H1 (cell line): ENCODE data around the gene ADCY7. TPM values are rescaled to one million over a fixed set of nuclear protein-coding genes. Genes with fewer than 3 reads are reported as not detected.

Source experiments
- CTCF ChIA-PET: fragments of 300-600 bp; sonication (Branson Sonifier 250); formaldehyde crosslinking; loops from one replicate; lab custom pipeline; 2021; ENCODE audit not compliant: partially characterized antibody; lab: Charles Lee
- POLR2A ChIA-PET: fragments of 300-600 bp; sonication (Branson Sonifier 250); formaldehyde crosslinking; loops from one replicate; lab custom pipeline; 2021; ENCODE audit warnings: inconsistent platforms; ENCODE audit not compliant: partially characterized antibody; lab: Charles Lee
- DNase-seq, 2 experiments: peaks; one replicate each; pipeline versions ENCODE4 v3.0.0 to v3.0.0-alpha.2; 2010 to 2022; ENCODE audit warnings: low spot score in 2 of 2, low read depth in 1 of 2, mixed read lengths in 1 of 2
- FAIRE-seq: peaks from 2 replicates; lab custom pipeline; 2011; peaks lifted over from hg19 to GRCh38; lab: Jason Lieb, UNC
- H2AFZ ChIP-seq: 2 replicates; pipeline ENCODE4 v1.8.1; 2012; ENCODE audit warnings: low read length, inconsistent platforms
- H2AK5ac ChIP-seq: 2 replicates; pipeline ENCODE4 v1.6.1; 2013; ENCODE audit warnings: low read depth, low read length
- H2BK120ac ChIP-seq: replicated peaks from 2 replicates; pipeline ENCODE3; 2013; ENCODE audit warnings: low read depth, low read length, inconsistent platforms
- H2BK12ac ChIP-seq: 2 replicates; pipeline ENCODE4 v1.6.1; 2013; ENCODE audit warnings: low read depth, low read length
- H2BK15ac ChIP-seq: 2 replicates; pipeline ENCODE4 v1.6.1; 2013; ENCODE audit warnings: low read length
- H2BK20ac ChIP-seq: 2 replicates; pipeline ENCODE4 v1.6.1; 2013; ENCODE audit warnings: low read length
- H2BK5ac ChIP-seq: 2 replicates; pipeline ENCODE4 v1.6.1; 2013; ENCODE audit warnings: low read depth, low read length
- H3K14ac ChIP-seq: 2 replicates; pipeline ENCODE4 v1.6.1; 2013; ENCODE audit warnings: inconsistent platforms; ENCODE audit not compliant: insufficient read length
- H3K18ac ChIP-seq: 2 replicates; pipeline ENCODE4 v1.6.1; 2013; ENCODE audit warnings: low read length; ENCODE audit errors: extremely low read depth
- H3K23ac ChIP-seq: 2 replicates; pipeline ENCODE4 v1.6.1; 2013; ENCODE audit warnings: inconsistent platforms; ENCODE audit not compliant: insufficient read length
- H3K23me2 ChIP-seq: 2 replicates; pipeline ENCODE4 v1.6.1; 2013; ENCODE audit warnings: low read depth, low read length
- H3K27ac ChIP-seq: 2 replicates; pipeline ENCODE4 v1.6.1; 2011; ENCODE audit warnings: low read depth, low read length, inconsistent platforms
- H3K27me3 ChIP-seq, 4 experiments: replicated peaks in 1 of 4; 1 replicate in 1 of 4; 2 replicates in 3 of 4; pipeline versions ENCODE4 v1.6.1 to v1.8.1; 2011 to 2013; ENCODE audit warnings: low read length in 3 of 4, mild to moderate bottlenecking in 3 of 4, inconsistent platforms in 2 of 4, mixed read lengths in 2 of 4, moderate library complexity in 1 of 4; ENCODE audit not compliant: control insufficient read depth in 3 of 4, insufficient read depth in 3 of 4; ENCODE audit errors: extremely low read depth in 1 of 4
- H3K36me3 ChIP-seq, 4 experiments: 2 replicates each; pipeline versions ENCODE4 v1.6.1 to v1.8.1; 2011 to 2013; ENCODE audit warnings: mild to moderate bottlenecking in 4 of 4, low read length in 3 of 4, moderate library complexity in 2 of 4, control low read depth in 1 of 4, inconsistent platforms in 1 of 4; ENCODE audit not compliant: insufficient read depth in 4 of 4, control insufficient read depth in 2 of 4
- H3K4ac ChIP-seq: replicated peaks from 2 replicates; pipeline ENCODE3; 2013; ENCODE audit warnings: low read length, low read depth, mixed read lengths, inconsistent platforms; ENCODE audit not compliant: insufficient read length
- H3K4me1 ChIP-seq, 4 experiments: replicated peaks in 1 of 4; 1 replicate in 1 of 4; 2 replicates in 3 of 4; pipeline versions ENCODE4 v1.6.1 to v1.8.1; 2011 to 2013; ENCODE audit warnings: low read length in 3 of 4, inconsistent platforms in 2 of 4, mixed read lengths in 1 of 4; ENCODE audit not compliant: insufficient read depth in 4 of 4, control insufficient read depth in 3 of 4
- H3K4me2 ChIP-seq, 2 experiments: 2 replicates each; pipeline versions ENCODE4 v1.6.1 to v1.8.1; 2011 to 2013; ENCODE audit warnings: low read depth in 2 of 2, low read length in 2 of 2, control low read depth in 1 of 2, inconsistent platforms in 1 of 2, mild to moderate bottlenecking in 1 of 2; ENCODE audit not compliant: insufficient read depth in 1 of 2
- H3K4me3 ChIP-seq, 4 experiments: fragments of 200-600, 300-600 bp in 1 of 4; sonication (generic), shearing (Covaris generic), sonication (Bioruptor Twin) in 1 of 4; 2 replicates each; pipeline versions ENCODE4 v1.5.1 to v1.8.1; 2011 to 2016; ENCODE audit warnings: low read length in 4 of 4, low read depth in 3 of 4, control low read depth in 2 of 4, inconsistent platforms in 2 of 4, mild to moderate bottlenecking in 2 of 4, mixed read lengths in 1 of 4, moderate library complexity in 1 of 4; ENCODE audit not compliant: insufficient read depth in 2 of 4; ENCODE audit errors: extremely low read depth in 1 of 4
- H3K56ac ChIP-seq: replicated peaks from 2 replicates; pipeline ENCODE3; 2013; ENCODE audit warnings: low read depth, mild to moderate bottlenecking, mixed read lengths, low read length, inconsistent platforms; ENCODE audit not compliant: insufficient read length
- H3K79me1 ChIP-seq: 2 replicates; pipeline ENCODE4 v1.6.1; 2013; ENCODE audit warnings: low read depth, low read length, control low read depth
- H3K79me2 ChIP-seq, 2 experiments: 2 replicates each; pipeline versions ENCODE4 v1.6.1 to v1.8.1; 2012 to 2013; ENCODE audit warnings: low read length in 2 of 2, mild to moderate bottlenecking in 2 of 2, inconsistent platforms in 1 of 2; ENCODE audit not compliant: insufficient read depth in 2 of 2, control insufficient read depth in 1 of 2
- H3K9ac ChIP-seq, 4 experiments: replicated peaks in 1 of 4; 1 replicate in 1 of 4; 2 replicates in 3 of 4; pipeline versions ENCODE4 v1.6.1 to v1.8.1; 2011 to 2013; ENCODE audit warnings: low read depth in 3 of 4, low read length in 3 of 4, control low read depth in 2 of 4, mild to moderate bottlenecking in 2 of 4, moderate library complexity in 2 of 4, inconsistent platforms in 1 of 4; ENCODE audit errors: extremely low read depth in 1 of 4
- H3K9me3 ChIP-seq, 2 experiments: 2 replicates each; pipeline versions ENCODE4 v1.6.1 to v1.8.1; 2012 to 2013; ENCODE audit warnings: mild to moderate bottlenecking in 2 of 2, moderate library complexity in 2 of 2, control low read depth in 1 of 2, inconsistent platforms in 1 of 2, low read depth in 1 of 2, low read length in 1 of 2, mixed read lengths in 1 of 2; ENCODE audit not compliant: insufficient read depth in 2 of 2
- H4K20me1 ChIP-seq, 2 experiments: replicated peaks in 1 of 2; 2 replicates each; pipeline versions ENCODE3 to v1.8.1; 2011 to 2013; ENCODE audit warnings: inconsistent platforms in 2 of 2, low read length in 2 of 2, mild to moderate bottlenecking in 1 of 2; ENCODE audit not compliant: insufficient read depth in 2 of 2, control insufficient read depth in 1 of 2
- H4K5ac ChIP-seq: 2 replicates; pipeline ENCODE4 v1.6.1; 2013; ENCODE audit warnings: low read length, low read depth, mixed read lengths, inconsistent platforms; ENCODE audit not compliant: insufficient read length
- H4K8ac ChIP-seq: 2 replicates; pipeline ENCODE4 v1.8.0; 2013; ENCODE audit warnings: mild to moderate bottlenecking, moderate library complexity, low read length, inconsistent platforms; ENCODE audit not compliant: insufficient read depth; ENCODE audit errors: extremely low read depth
- H4K91ac ChIP-seq: replicated peaks from 2 replicates; pipeline ENCODE3; 2013; ENCODE audit warnings: low read length, mixed read lengths, inconsistent platforms; ENCODE audit not compliant: insufficient read length
- POLR2A ChIP-seq, 2 experiments: IDR thresholded peaks; 1 replicate in 1 of 2; 2 replicates in 1 of 2; pipeline ENCODE4 v1.6.1; 2011; ENCODE audit warnings: low read depth in 2 of 2, low read length in 2 of 2, mild to moderate bottlenecking in 2 of 2; ENCODE audit errors: control extremely low read depth in 1 of 2
- POLR2AphosphoS5 ChIP-seq: IDR thresholded peaks from 2 replicates; pipeline ENCODE4 v1.6.1; 2011; ENCODE audit warnings: low read depth, low read length
- SIX5 ChIP-seq: IDR thresholded peaks from 2 replicates; pipeline ENCODE4 v1.6.1; 2011; ENCODE audit warnings: mild to moderate bottlenecking, low read depth, low read length
- SP1 ChIP-seq: IDR thresholded peaks from 2 replicates; pipeline ENCODE4 v1.6.1; 2011; ENCODE audit warnings: low read depth, low read length
- TCF12 ChIP-seq: IDR thresholded peaks from 2 replicates; pipeline ENCODE4 v1.6.1; 2011; ENCODE audit warnings: low read depth, mild to moderate bottlenecking, low read length
- USF2 ChIP-seq: IDR thresholded peaks from 2 replicates; pipeline ENCODE4 v1.6.1; 2011; ENCODE audit warnings: low read length, improper control_type of control experiment
- WGBS, 2 experiments: shearing (Covaris generic) in 1 of 2; methylation state at CpG; one replicate each; pipeline versions ENCODE4 v1.1.6 to v1.1.7; 2013 to 2015; ENCODE audit warnings: low lambda C conversion rate in 2 of 2, mixed read lengths in 2 of 2, inconsistent platforms in 1 of 2, low coverage in 1 of 2, missing lambda C conversion rate in 1 of 2; ENCODE audit not compliant: insufficient replicate concordance in 2 of 2, insufficient coverage in 1 of 2, insufficient read length in 1 of 2; ENCODE audit errors: extremely low coverage in 1 of 2, missing lambda C conversion rate in 1 of 2; 5-methylcytosine and 5-hydroxymethylcytosine counted together
- polyA plus RNA-seq, 7 experiments: library from polyadenylated mRNA; depleted of rRNA in 3 of 7; stranded (reverse) in 5 of 7; unstranded in 2 of 7; fragments of >200 nt in 5 of 7; fragments of 200-250 nt in 2 of 7; gene quantifications; 1 replicate in 5 of 7; 2 replicates in 1 of 7; 4 replicates in 1 of 7; pipeline versions ENCODE4 v1.2.1 to v1.2.3, GENCODE V29; 2011 to 2013; ENCODE audit warnings: missing spikeins in 2 of 7, mixed read lengths in 2 of 7
- total RNA-seq: library from RNA; stranded (reverse); fragmentation: NEBNext Ultra II Directional; extraction: Animal tissue kit (Norgen Biotek cat#: 25700); gene quantifications from 2 replicates; pipeline ENCODE4 v1.2.1, GENCODE V29; 2021

The ADCY7 gene
- total and polyA plus RNA-seq, 2 of the 8 experiments (the other 6 are each of a cell fraction or from before 2014, with no cell fraction given): 2.4 to 5.1 TPM

GRCh38 chr16:50313596-50314478, 47.5 kb downstream of the ADCY7 start:
- FAIRE-seq (no peak), DNase-seq (peak in 1 of 2 experiments; percentile 41)
- Histone ChIP-seq H3K23me2 (no peaks in the 10 kb centered on the region), H3K9ac (no peak overlapping the region), H2BK120ac (no peak overlapping the region), H2AFZ (no peak overlapping the region), H3K18ac (no peak overlapping the region; the same call in 1 of the 2 replicates), H2BK5ac (no peak overlapping the region), H3K27ac (no peak overlapping the region), H3K79me1 (no peaks in the 10 kb centered on the region; the same call in 1 of the 2 replicates), H2BK15ac (no peak overlapping the region), H4K20me1 (peaks cover 3 to 4% of the 10 kb centered on the region in 2 experiments), H3K56ac (no peak overlapping the region), H3K4me2 (no peak overlapping the region), H4K5ac (no peak overlapping the region), H3K4me1 (no peaks in the 10 kb centered on the region; a peak in 1 of 7 replicates), H3K4me3 (no peak overlapping the region), H3K36me3 (peaks cover 5 to 50% (median 20%) of the 10 kb centered on the region in 4 experiments; a peak in 7 of 8 replicates), H4K91ac (no peak overlapping the region), H2AK5ac (no peak overlapping the region), H3K14ac (no peak overlapping the region), H3K79me2 (no peaks in the 10 kb centered on the region), H3K23ac (no peak overlapping the region), H3K4ac (no peak overlapping the region), H3K9me3 (no peaks in the 10 kb centered on the region), H2BK20ac (no peak overlapping the region), H3K27me3 (no peaks in the 10 kb centered on the region), H2BK12ac (no peak overlapping the region), H4K8ac (peak overlapping the region; percentile 71; the same call in 1 of the 2 replicates)
- TF ChIP-seq POLR2AphosphoS5 (peak; percentile 66; the same call in 1 of the 2 replicates), SP1 (no peak), SIX5 (no peak), USF2 (no peak), TCF12 (no peak), POLR2A (IDR thresholded peaks at IDR 0.05; ENCODE audit: control extremely low read depth in 1 of 2, low read depth in 2 of 2, low read length in 2 of 2) (0 out of 3 replicates have a peak, but pooled peaks of 1 of the 2 experiments have one; percentile 37)
- CTCF ChIA-PET: interaction anchor here (0.6 to 5.7 kb wide), 8 partner anchors 9 to 358 kb away, joined by 3 to 38 read pairs (median 4); no protein-coding TSS in a partner anchor
- POLR2A ChIA-PET: interaction anchor here (0.7 to 1.4 kb wide), 4 partner anchors 8 to 72 kb away, joined by 3 to 5 read pairs (median 4); no protein-coding TSS in a partner anchor
- WGBS, 2 experiments: 93% methylated on average over 31 of the region's 31 CpGs; no CpG with 5 or more reads in 1 of the 2 experiments
